ENCODE data around the gene KIAA0513.

KIAA0513 gene

GRCh38 chr16:85092851-85093250, 65.3 kb downstream of the KIAA0513 start:
- DNase-seq, result no peak

DNA sequence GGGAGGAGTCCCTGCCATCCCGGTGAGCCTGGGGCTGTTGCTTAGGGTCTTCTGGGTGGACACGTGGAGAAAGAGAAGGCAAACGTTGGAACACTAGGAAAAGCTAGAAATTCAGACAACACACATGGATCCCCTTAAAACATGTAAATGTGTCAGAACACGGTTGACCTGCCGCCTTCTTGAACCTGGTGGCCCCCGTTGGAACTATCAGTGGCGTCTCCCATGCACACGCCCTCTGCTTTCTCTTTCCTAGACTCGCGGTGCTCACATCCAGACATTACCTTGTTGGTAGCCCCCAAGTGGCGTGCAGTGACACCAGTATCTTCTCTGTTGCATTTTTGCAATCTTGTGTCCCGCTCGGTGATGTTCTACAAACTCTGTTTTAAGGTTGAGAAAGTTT, 66.1 kb downstream of the KIAA0513 start:
- DNase-seq, result no peak

DNA sequence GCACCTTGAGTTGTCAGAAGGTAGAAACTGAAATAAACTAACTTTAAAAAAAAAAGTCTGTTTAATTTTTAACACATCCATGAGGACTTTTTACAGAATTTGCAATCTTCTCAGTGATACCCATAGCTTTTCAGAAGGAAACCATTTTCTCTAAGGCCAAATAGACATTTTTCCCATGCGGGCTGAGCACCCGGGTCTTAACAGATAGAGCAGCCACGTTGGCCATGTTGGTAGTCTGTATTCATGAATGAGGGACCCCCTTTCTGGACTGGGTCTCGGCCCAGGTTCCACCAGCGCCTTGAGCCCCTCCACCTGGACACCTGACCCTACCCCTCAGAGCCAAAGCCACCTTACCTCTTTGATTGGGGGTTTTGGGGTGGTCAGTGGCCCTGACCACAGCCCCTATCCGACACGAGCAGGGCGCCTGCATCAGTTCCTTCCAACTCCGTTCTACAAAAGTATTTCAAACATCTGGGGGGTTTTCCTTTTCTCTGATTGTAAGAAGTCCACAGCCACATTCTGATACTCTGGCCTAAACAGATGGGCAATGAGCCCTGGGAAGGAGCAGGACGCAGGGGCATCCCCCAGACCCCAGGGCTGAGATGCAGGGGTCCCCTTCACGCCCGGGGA, 66.7 kb downstream of the KIAA0513 start:
- no peak for DNase-seq

- DNase-seq, result no peak
Observed at GRCh38 chr16:85094812-85095211, 67.2 kb downstream of the KIAA0513 start.

GRCh38 chr16:85096921-85097320, 69.3 kb downstream of the KIAA0513 start:
- no peak for DNase-seq

GRCh38 chr16:85098565-85098964, 71.0 kb downstream of the KIAA0513 start:
- no peak for DNase-seq

DNA sequence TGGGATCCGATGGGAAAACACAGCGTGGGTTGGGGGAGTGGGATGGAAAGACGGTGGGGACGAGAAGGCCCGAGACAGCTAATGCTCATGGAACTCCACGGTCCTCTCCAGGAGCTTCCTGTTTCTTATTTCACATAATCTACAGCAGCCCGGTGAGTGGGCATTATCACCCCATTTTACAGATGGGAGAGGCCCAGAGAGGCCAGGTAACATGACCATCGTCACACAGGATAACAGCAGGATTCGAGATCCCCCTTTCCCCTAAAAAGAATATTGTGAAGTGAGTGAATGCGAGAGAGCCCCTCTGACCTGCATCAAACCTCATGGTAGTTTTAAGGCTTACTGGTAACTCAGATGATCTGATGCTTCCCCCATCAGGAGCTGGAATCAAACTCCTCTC, 72.7 kb downstream of the KIAA0513 start:
- no peak for DNase-seq

DNA sequence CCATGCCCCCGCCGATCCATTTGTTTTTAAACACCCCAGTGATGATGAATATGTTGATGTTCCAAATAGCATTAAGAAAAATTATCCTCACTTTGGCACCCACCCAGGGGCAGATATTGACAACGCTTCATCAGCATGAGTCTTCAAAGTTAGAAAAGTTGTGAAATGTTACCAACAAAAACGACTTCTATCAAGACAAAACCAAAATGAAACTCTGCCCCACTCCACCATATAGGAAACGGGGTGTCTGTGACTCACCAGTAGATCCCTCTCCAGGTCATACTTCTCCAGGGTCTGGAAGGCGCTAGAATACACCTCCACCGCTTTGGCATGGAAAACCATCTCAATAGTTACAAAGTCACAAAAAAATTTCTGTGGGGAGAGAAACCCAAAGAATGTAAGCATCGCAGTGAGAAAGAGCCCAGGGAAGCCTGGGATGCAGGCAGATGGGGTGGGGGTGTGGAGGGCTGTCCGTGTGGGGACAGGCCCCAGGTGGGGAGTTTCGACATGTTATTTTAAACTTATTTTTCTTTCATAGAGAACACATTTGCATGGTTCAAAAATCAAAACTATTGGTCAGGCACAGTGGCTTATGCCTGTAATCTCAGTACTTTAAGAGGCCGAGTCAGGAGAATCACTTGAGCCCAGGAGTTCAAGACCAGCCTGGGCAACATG, 74.5 kb downstream of the KIAA0513 start:
- DNase-seq, result no peak

- DNase-seq, result no peak
Observed at GRCh38 chr16:85103114-85104079, 75.8 kb downstream of the KIAA0513 start.

GRCh38 chr16:85104147-85104546, 76.6 kb downstream of the KIAA0513 start:
- DNase-seq, result no peak

DNA sequence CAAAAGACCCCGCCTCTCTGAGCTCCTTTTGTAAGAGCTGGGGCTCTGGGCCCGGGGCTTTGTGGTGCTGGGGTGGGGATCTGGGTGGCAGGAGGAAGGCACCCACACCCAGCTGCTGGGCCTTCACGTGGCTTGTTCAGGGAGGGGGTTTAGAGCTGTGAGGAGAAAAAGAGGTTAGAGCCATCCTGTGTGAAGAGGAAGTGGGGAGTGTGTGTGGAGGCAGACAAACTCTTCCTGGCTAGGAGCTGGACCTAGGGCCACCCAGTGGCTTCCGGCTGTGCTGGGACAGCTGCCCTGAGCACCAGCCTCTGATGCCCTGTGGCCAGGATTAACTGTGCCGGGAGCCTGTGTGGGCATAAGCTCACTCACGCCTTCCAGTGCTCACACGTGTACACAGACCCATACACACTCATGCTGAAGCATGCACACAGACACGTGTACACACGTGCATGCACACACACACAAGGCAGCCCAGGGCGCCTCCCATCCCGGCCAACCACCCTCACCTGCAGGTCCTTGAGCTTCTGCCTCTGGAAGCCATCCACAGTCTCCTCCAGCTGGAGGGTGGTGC, 77.3 kb downstream of the KIAA0513 start:
- peak; percentile 44 to 49 for DNase-seq

DNA sequence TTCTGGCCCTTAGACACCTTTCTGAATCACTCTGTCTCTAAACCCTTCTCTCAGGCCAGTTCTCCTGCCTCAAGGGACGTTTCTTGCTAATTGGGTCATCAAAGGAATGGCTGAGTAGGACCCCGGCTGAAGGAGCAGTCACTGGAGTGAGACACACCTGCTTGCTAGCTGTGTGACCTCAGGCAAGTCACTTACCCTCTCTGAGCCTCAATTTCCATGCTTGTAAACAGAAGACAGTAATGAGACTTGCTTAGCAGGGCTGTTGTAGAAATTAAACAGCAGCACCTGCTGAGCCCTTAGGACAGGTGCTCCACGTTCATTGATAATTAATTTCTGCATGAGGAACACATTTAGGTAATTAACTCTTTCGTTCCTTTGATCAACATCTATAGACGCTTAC, 77.9 kb downstream of the KIAA0513 start:
- DNase-seq, result no peak

DNA sequence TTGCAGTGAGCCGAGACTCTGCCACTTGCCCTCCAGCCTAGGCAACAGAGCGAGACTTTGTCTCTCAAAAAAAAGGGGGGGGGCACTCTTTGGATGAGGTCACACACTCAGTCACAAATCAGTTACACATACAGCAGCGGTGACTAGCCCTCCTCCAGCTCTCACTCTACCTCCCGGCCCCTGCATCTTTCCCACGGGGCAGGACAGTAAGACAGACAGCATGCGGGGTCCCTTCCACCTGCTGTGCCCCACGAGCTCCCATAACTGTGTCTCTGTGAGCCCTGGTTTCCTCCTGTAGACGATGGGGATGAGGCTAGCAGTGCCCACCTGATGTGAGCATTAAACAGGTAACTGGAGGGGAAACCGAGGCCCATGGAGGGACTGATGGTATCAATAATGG, 79.5 kb downstream of the KIAA0513 start:
- no peak for DNase-seq

GRCh38 chr16:85107532-85107931, 79.9 kb downstream of the KIAA0513 start:
- DNase-seq, result no peak

DNA sequence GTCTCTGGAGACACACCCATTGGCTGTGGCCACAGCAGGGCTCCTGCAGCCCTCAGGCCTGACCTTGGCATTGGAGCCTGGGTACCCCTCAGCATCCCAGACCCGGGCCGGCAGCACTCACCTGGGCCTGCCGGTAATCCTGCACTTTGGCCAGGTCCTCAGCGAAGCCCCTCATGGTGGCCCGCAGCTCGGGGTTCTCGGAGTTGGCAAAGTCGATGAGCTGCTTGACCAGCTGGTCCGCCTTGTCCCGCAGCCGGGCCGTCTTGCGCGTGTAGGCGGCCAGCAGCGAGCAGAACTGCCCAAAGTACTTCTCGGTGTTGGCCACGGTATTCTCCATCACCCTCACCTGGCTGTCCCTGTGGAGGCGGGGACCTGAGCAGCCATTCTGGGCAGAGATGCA, 82.5 kb downstream of the KIAA0513 start:
- DNase-seq, result no peak

GRCh38 chr16:85111184-85111583, 83.6 kb downstream of the KIAA0513 start:
- DNase-seq, result no peak

- DNase-seq, result no peak
Observed at GRCh38 chr16:85112364-85112763, 84.8 kb downstream of the KIAA0513 start, which contains the start of gene CIBAR2. Gene CIBAR2, minus strand, starts transcription at chr16:85112472. Its CDS starts 120 bp downstream, at chr16:85112352.

- DNase-seq, result no peak
Observed at GRCh38 chr16:85113168-85113733, 85.7 kb downstream of the KIAA0513 start.

DNA sequence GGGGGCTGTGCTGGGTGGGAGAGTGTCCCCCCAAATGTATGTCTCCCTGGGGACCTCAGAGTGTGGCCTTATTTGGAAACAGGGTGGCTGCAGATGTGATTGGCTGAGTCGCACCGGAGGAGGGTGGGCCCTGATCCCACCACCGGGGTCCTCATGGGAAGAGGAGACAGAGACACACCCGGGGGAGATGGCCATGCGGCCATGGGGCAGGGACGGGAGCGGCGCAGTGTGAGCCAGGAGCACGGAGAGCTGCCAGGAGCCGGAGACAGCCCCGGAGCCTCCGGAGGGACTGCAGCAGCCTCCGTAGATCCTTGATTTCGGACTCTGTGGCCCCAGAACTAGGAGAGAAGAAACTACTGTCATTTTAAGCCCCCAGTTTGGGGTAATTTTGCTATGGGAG, 86.3 kb downstream of the KIAA0513 start:
- no peak for DNase-seq

- peak; percentile 78 to 80 for DNase-seq
Observed at GRCh38 chr16:85114909-85115567, 87.4 kb downstream of the KIAA0513 start.

- DNase-seq, result no peak
Observed at GRCh38 chr16:85117418-85117817, 89.8 kb downstream of the KIAA0513 start.

GRCh38 chr16:85120006-85120340, 92.4 kb downstream of the KIAA0513 start:
- no peak for DNase-seq

Measured in CD4-positive, alpha-beta T cell treated with Interleukin-1 beta for 1 hour (primary cell).